ENCODE measurements around the gene CLIC3. TPM values are rescaled to one million over a fixed set of nuclear protein-coding genes. Genes with fewer than 3 reads are reported as not detected.

CLIC3 gene
- total RNA-seq, 2 experiments from 2014 or later: not detected

DNA sequence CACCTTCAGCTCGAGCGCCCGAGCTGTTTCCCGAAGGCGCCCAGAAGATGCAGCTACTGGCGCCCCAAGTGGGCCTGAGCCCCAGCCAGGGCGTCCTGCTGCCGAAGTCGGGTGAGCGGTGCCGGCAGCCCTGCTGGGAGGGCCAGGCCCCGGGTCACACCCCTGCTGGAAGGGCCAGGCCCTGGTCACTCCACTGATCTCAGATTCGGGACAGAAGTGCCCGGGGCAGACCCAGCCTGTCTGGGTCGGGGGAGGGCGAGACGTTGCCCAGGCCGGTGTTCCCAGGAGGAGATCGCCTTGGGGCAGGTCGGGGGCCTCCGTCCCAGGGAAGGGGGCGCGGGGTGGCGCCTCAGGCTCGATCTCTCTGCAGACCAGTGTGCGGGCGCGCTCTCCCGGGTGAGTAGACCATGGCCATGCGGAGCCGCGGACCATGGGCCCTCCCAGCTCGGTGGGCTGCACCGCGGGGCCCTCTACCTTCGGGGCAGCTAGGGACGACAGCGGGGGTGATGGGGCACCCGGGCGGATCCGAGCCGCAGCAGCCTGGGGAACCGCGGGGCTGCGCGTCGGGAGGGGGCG is 11.3 kb downstream of the CLIC3 start:
- peaks cover 13% of the 10 kb centered on the region for H3K27me3 Mint-ChIP-seq
- H3K4me3 Mint-ChIP-seq: no peak overlapping the region
- CTCF ChIA-PET: interaction anchor here (1.0 kb wide), 1 partner anchor 11 kb away, joined by 3 read pairs; the partner anchor contains the start of gene CLIC3
- intact Hi-C loops (cut with DNase I, micrococcal nuclease): no loop called here
- H3K4me1 Mint-ChIP-seq: no peaks in the 10 kb centered on the region
- H3K36me3 Mint-ChIP-seq (ENCODE audit: low read depth): no peaks in the 10 kb centered on the region
- POLR2A ChIA-PET: interaction anchor here (0.6 kb wide), 1 partner anchor 216 kb away, joined by 3 read pairs; the partner anchor contains the start of gene TPRN
- no peaks in the 10 kb centered on the region for H3K9me3 Mint-ChIP-seq (ENCODE audit: low read depth)
- DNase-seq (no peak), ATAC-seq (peak; percentile 11)
- no peak overlapping the region for H3K27ac Mint-ChIP-seq

DNA sequence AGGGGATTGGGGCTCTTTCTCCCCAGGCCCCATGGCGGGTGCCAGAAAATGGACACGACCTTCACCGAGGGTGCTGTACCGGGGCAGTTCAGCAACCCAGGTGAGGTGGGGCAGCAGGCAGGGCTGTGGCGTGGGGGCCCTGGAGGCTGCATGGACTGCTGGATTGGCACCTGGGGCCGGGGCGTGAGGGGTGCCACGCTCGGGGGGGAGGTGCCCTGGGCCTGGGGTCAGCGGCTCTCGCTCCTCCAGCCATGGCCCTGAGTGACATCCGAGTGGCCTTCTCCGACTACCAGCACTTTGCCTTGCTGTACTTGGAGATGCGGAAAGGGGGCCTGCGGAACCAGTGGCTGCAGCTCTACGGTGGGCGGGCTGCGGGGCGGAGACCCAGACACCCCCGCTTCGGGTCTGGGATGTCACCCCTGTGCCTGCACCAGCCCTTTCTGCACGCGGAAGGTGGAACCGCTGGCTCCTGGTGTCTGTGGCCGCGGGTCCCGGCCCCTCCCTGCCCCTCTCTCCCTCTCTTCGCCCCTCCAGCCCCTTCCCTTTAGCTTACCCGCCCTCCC is 11.8 kb downstream of the CLIC3 start:
- DNase-seq (no peak), ATAC-seq (no peak)
- H3K27me3 Mint-ChIP-seq: peaks cover 13% of the 10 kb centered on the region
- ChIA-PET POLR2A (interaction anchor here (0.6 kb wide), 1 partner anchor 216 kb away, joined by 3 read pairs; the partner anchor contains the start of gene TPRN), CTCF (interaction anchor here (1.0 kb wide), 1 partner anchor 11 kb away, joined by 3 read pairs; the partner anchor contains the start of gene CLIC3)
- H3K36me3 Mint-ChIP-seq (ENCODE audit: low read depth): no peaks in the 10 kb centered on the region
- H3K4me1 Mint-ChIP-seq: no peaks in the 10 kb centered on the region
- H3K27ac Mint-ChIP-seq: no peak overlapping the region
- H3K9me3 Mint-ChIP-seq (ENCODE audit: low read depth): no peaks in the 10 kb centered on the region
- intact Hi-C loops (cut with DNase I, micrococcal nuclease): no loop called here
- no peak overlapping the region for H3K4me3 Mint-ChIP-seq

DNA sequence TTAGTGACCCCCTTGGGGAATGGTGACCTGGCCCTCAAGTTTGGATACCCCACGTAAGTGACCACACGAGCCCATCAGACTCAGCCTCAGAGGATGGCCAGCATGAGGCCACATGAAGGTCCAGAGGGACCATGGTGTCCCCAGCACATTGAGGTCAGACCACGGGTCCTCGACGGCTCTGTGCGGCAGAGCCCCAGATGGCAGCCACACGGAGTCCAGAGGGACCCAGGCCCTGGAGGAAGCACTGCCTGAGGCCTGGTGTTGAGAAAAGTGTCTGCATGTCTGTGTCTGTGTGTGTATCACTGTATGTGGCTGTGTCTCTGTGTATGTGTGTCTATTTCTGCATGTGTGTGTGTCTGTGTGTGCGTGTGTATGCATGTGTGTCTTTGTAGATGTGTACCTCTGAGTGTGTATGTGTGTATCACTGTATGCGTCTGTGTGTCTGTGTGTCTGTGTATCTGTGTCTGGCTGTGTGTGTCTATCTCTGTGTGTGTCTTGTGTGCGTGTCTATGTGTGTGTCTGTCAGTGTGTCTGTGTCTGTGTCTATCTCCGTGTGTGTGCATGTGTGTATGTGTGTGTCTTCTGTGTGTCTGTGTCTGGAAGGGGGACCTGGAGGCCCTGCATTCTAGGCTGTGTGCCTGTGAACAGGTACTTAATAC is 12.6 kb downstream of the CLIC3 start:
- no peak for DNase-seq
- Mint-ChIP-seq H3K36me3 (ENCODE audit: low read depth) (no peaks in the 10 kb centered on the region), H3K4me3 (no peak overlapping the region), H3K27me3 (peaks cover 13% of the 10 kb centered on the region), H3K9me3 (ENCODE audit: low read depth) (no peaks in the 10 kb centered on the region), H3K4me1 (no peaks in the 10 kb centered on the region), H3K27ac (no peak overlapping the region)
- intact Hi-C loops (cut with DNase I, micrococcal nuclease): no loop called here
- ChIA-PET POLR2A (no interaction called here), CTCF (no interaction called here)
- no peak for ATAC-seq

DNA sequence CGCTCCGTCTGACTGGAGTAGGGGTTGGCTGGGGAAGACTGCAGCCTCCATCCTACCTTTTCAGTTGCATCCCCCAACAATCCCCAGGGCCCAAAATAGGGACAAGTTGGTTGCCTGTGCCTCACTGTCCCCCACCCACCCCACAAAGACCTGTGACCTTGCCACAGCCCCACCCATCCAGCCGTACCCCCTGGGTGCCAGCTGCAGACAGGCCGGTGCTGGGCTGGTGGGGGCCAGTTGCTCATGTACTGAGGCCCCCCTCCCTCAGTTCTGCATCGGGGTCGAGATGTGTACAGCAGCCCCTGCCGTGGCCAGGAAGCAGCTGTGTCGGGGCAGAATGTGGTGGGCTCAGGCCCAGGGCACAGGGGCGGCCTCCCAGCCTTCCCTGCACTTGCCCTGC is 13.2 kb downstream of the CLIC3 start:
- H3K27me3 Mint-ChIP-seq: peaks cover 13% of the 10 kb centered on the region
- H3K27ac Mint-ChIP-seq: no peak overlapping the region
- intact Hi-C loops (cut with DNase I, micrococcal nuclease): no loop called here
- H3K36me3 Mint-ChIP-seq (ENCODE audit: low read depth): no peaks in the 10 kb centered on the region
- H3K4me1 Mint-ChIP-seq: no peaks in the 10 kb centered on the region
- CTCF ChIA-PET: no interaction called here
- DNase-seq (no peak), ATAC-seq (no peak)
- no peaks in the 10 kb centered on the region for H3K9me3 Mint-ChIP-seq (ENCODE audit: low read depth)
- POLR2A ChIA-PET: no interaction called here
- H3K4me3 Mint-ChIP-seq: no peak overlapping the region

DNA sequence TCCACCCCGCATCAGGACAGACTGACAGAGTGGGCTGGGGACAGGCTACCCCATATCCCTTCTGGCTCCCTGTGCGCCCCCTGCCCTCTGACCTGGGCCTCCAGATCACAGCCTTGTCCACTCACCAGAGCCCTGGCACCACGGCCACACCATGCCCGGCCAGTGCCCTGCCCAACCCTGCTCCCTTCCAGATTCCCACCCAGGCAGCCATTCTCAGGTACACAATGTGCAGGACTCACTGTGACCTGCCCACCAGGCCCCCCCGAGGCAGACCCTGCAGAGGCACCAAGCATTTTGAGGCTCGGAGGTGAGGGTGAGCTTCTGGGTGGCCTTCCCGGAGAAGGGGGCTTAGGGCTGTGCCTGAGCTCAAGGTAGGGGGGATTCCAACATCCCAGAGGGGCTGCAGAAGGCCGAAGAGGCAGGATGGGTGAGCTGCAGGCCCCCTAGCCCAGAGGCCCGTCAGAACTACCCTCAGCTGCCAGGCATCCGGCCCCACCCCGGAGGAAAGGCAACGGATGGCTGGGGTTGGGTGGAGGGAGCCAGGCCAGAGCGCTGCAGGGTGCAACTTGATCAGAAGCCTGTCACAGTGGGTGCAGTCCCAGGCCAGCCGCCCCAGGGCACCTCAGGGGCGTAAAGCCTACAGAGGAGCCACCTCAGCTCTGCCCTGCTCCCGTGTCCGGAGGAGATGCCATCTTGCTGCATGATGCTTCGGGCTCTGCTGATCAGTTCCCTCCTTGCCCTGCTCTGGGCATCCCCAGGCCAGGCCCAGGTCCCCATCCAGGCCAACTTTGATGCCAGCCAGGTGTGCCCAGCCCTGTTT is 13.9 kb downstream of the CLIC3 start, which contains the start of gene LCNL1:
Gene LCNL1, plus strand, starts transcription at position 762 of the 820 bp plus-strand sequence. CDS start 594 bp downstream, outside the sequence.
- DNase-seq (no peak), ATAC-seq (no peak)
- CTCF ChIA-PET: interaction anchor here (0.5 to 1.2 kb wide), 3 partner anchors 47 to 194 kb away, joined by 3 read pairs; no protein-coding TSS in a partner anchor
- Mint-ChIP-seq H3K4me1 (no peaks in the 10 kb centered on the region), H3K4me3 (no peak within 1 kb of the TSS), H3K27ac (no peak within 1 kb of the TSS), H3K36me3 (ENCODE audit: low read depth) (no peaks in the 10 kb centered on the region), H3K9me3 (ENCODE audit: low read depth) (no peaks in the 10 kb centered on the region), H3K27me3 (peaks cover 10% of the 10 kb centered on the region)
- POLR2A ChIA-PET: no interaction called here
- intact Hi-C loops (cut with DNase I, micrococcal nuclease): no loop called here

DNA sequence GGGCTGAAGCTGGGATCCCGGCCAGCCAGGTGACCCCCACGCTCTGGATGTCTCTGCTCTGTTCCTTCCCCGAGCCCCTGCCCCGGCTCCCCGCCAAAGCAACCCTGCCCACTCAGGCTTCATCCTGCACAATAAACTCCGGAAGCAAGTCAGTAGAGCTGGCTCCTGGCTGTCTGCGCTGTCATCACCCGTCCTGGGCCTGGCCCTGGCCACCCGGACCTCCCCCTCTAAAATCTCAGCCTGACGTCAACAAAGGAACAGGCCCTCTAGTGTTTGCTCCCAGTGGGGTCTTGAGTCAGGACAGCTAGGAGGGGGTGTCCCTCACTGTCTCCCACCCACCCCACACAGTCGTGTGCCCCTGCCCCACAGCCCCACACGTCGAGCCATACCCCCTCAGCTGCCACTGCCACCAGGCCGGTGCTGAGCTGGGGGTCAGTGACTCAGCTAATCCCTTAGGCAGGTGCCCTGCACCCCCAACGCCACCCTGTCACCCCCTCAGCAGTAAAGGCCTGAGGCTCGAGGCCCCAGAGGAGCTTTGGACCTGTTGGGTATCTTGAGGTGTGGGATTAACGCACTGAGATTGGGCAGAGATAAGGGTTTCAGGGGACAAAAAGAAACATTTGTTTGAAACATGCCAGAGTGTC is 14.7 kb downstream of the CLIC3 start:
- Mint-ChIP-seq H3K9me3 (ENCODE audit: low read depth) (no peaks in the 10 kb centered on the region), H3K36me3 (ENCODE audit: low read depth) (no peaks in the 10 kb centered on the region), H3K27ac (no peak overlapping the region), H3K4me3 (no peak overlapping the region), H3K27me3 (peaks cover 10% of the 10 kb centered on the region), H3K4me1 (no peaks in the 10 kb centered on the region)
- intact Hi-C loops (cut with DNase I, micrococcal nuclease): no loop called here
- DNase-seq (no peak), ATAC-seq (no peak)
- ChIA-PET CTCF (interaction anchor here (1.2 kb wide), 1 partner anchor 48 kb away, joined by 3 read pairs; no protein-coding TSS in a partner anchor), POLR2A (no interaction called here)

DNA sequence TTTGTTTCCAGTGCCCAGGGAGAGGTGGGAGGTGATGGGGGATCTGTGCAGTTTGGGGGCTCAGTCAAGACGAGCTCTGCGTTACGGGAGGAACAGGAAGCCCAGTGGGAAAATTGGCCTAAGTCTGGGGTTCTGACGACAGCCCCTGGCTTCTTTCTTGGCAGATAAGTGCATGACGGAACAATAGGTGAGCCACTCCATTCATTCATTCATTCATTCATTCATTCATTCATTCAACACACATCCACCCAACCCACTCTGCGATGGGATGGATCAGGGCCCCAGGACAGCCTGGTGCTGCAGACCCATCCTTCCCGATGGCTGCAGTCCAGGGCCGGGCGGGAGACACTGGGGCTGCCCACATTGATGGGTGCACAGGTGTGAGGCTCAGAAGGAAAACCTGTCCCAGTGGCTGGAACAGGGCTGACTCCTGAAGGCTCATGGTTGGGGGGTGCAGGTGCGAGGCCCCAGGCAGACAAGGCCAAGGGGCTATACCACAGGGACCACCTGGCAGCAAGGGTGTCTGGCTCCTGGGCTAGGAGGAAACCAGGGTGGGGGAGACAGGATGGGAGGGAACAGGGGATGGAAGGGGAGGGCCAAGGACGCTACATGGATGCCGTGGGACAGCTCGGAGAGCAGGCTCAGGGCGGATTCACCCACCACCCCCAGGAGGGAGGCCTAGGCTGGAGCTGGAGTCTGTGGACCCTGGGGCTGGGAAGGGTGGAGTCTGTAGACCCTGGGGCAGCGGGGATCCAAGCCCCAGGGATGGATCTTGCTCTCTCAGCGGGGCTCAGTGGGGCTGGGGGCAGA is 15.5 kb downstream of the CLIC3 start:
- Mint-ChIP-seq H3K27me3 (peaks cover 5% of the 10 kb centered on the region), H3K36me3 (ENCODE audit: low read depth) (no peaks in the 10 kb centered on the region), H3K9me3 (ENCODE audit: low read depth) (no peaks in the 10 kb centered on the region), H3K4me3 (no peak overlapping the region), H3K4me1 (peaks cover 5% of the 10 kb centered on the region), H3K27ac (no peak overlapping the region)
- ChIA-PET POLR2A (no interaction called here), CTCF (interaction anchor here (0.6 kb wide), 1 partner anchor 567 kb away, joined by 3 read pairs; no protein-coding TSS in a partner anchor)
- intact Hi-C loops (cut with DNase I, micrococcal nuclease): no loop called here
- no peak for ATAC-seq
- no peak for DNase-seq

DNA sequence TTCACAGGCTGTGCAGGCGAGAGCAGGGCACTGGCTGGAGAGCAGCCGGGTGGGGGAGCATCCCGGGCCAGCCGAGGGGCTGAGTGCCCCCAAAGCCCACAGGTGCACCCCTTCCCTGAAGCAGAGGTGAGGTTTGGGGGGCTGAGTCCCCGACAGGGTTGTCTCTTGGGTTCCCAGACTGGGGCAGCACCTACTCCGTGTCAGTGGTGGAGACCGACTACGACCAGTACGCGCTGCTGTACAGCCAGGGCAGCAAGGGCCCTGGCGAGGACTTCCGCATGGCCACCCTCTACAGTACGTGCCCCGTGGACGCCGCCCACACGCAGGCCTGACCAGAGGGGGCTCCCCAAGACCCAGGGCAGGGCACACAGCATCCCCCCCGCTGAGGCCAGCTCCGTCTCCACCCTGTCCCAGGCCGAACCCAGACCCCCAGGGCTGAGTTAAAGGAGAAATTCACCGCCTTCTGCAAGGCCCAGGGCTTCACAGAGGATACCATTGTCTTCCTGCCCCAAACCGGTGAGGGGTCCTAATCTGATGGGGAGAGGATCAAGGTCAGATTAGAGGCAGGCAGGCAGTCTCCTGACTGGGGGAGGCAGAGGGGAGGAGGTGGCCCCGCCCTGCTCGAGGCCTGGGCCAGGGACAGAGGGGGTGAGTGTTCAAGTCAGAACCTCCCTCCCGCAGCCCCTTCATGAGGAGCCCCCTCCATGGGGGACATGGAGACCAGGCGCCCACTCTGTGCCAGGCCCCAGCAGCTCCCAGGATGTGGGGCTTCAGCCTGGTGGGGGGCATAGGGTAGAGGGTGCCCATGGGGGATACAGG is 16.4 kb downstream of the CLIC3 start:
- ChIA-PET CTCF (interaction anchor here (0.6 to 0.9 kb wide), 2 partner anchors 55 to 566 kb away, joined by 3 read pairs; no protein-coding TSS in a partner anchor), POLR2A (no interaction called here)
- Mint-ChIP-seq H3K27me3 (peaks cover 5% of the 10 kb centered on the region), H3K27ac (no peak overlapping the region), H3K36me3 (ENCODE audit: low read depth) (no peaks in the 10 kb centered on the region), H3K4me3 (no peak overlapping the region), H3K4me1 (peaks cover 11% of the 10 kb centered on the region), H3K9me3 (ENCODE audit: low read depth) (no peaks in the 10 kb centered on the region)
- no peak for ATAC-seq
- DNase-seq: no peak
- intact Hi-C loops (cut with DNase I, micrococcal nuclease): no loop called here

DNA sequence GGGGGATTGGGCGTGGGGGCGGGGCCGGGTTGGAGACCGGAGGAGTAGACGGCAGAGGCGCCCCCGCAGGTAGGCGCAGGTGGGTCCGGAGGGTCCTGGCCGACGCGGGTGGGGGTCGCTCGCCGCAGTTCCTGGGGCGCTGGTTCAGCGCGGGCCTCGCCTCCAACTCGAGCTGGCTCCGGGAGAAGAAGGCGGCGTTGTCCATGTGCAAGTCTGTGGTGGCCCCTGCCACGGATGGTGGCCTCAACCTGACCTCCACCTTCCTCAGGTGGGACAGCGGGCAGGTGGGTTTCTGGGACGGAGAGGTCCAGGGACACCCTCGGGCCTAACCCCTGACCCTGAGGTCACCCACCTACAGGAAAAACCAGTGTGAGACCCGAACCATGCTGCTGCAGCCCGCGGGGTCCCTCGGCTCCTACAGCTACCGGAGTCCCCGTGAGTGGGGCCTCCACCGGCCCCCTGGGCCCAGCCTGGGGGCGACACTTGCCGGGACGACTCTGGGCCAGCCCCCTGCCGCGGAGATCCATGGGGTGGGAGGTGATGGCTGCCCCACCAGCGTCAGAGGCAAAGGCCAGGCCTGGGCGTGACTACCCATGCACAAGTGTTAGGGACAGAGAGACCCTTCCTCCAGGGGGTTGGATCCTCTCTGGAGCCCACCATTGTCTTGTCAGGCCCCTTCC is 17.4 kb downstream of the CLIC3 start:
- DNase-seq (no peak), ATAC-seq (no peak)
- H3K9me3 Mint-ChIP-seq (ENCODE audit: low read depth): no peaks in the 10 kb centered on the region
- CTCF ChIA-PET: interaction anchor here (0.6 to 1.9 kb wide), 5 partner anchors 13 to 56 kb away, joined by 3 to 15 read pairs (median 3); partner anchors contain the start of genes CLIC3 and PAXX
- intact Hi-C loops (cut with DNase I, micrococcal nuclease): loop anchor here (1.0 kb wide), 9 partner anchors 13 to 482 kb away; partner anchors contain the start of genes PAXX (in 2 of the 2), PHPT1 (in 1 of the 2), TMEM141 (in 1 of the 2) and TRAF2 (in 1 of the 2)
- peaks cover 4% of the 10 kb centered on the region for H3K27me3 Mint-ChIP-seq
- H3K4me3 Mint-ChIP-seq: no peak overlapping the region
- no peaks in the 10 kb centered on the region for H3K36me3 Mint-ChIP-seq (ENCODE audit: low read depth)
- H3K27ac Mint-ChIP-seq: no peak overlapping the region
- POLR2A ChIA-PET: interaction anchor here (0.8 kb wide), 1 partner anchor 13 kb away, joined by 4 read pairs; the partner anchor contains the start of gene PAXX
- peaks cover 13% of the 10 kb centered on the region for H3K4me1 Mint-ChIP-seq

All from activated CD4-positive, alpha-beta T cell treated with anti-CD3 and anti-CD28 coated beads for 36 hours (primary cell).